Measurements from ENCODE around the gene CCBE1.

CCBE1 gene

GRCh38 chr18:59612381-59612780 is 84.8 kb downstream of the CCBE1 start:
- DNase-seq = no peak

- no peak for DNase-seq
Measured at GRCh38 chr18:59610546-59611140, 86.6 kb downstream of the CCBE1 start.

- DNase-seq = no peak
Measured at GRCh38 chr18:59609654-59610053, 87.6 kb downstream of the CCBE1 start.

- no peak for DNase-seq
Measured at GRCh38 chr18:59607471-59607870, 89.8 kb downstream of the CCBE1 start.

GRCh38 chr18:59607078-59607379 is 90.2 kb downstream of the CCBE1 start:
- no peak for DNase-seq

GRCh38 chr18:59606193-59607077 is 90.8 kb downstream of the CCBE1 start:
- DNase-seq = no peak

GRCh38 chr18:59605633-59606192 is 91.5 kb downstream of the CCBE1 start:
- no peak for DNase-seq

GRCh38 chr18:59604877-59605276 is 92.3 kb downstream of the CCBE1 start:
- no peak for DNase-seq

GRCh38 chr18:59597049-59597448 is 100.2 kb downstream of the CCBE1 start:
- DNase-seq = no peak

GRCh38 chr18:59593291-59593717 is 103.9 kb downstream of the CCBE1 start:
- DNase-seq = no peak

GRCh38 chr18:59592624-59593023 is 104.6 kb downstream of the CCBE1 start:
- no peak for DNase-seq

- DNase-seq = no peak
Measured at GRCh38 chr18:59582395-59582794, 114.8 kb downstream of the CCBE1 start.

GRCh38 chr18:59579509-59579908 is 117.7 kb downstream of the CCBE1 start:
- no peak for DNase-seq

GRCh38 chr18:59577386-59577655 is 119.9 kb downstream of the CCBE1 start:
- DNase-seq = no peak

GRCh38 chr18:59576541-59577385 is 120.5 kb downstream of the CCBE1 start:
- DNase-seq = peak; percentile 89 to 93

- DNase-seq = no peak
Measured at GRCh38 chr18:59575995-59576394, 121.2 kb downstream of the CCBE1 start.

GRCh38 chr18:59573962-59574361 is 123.3 kb downstream of the CCBE1 start:
- DNase-seq = no peak

GRCh38 chr18:59571902-59572301 is 125.3 kb downstream of the CCBE1 start:
- no peak for DNase-seq

- no peak for DNase-seq
Measured at GRCh38 chr18:59570796-59571195, 126.4 kb downstream of the CCBE1 start.

- DNase-seq = peak; percentile 68 to 89
Measured at GRCh38 chr18:59570101-59570775, 127.0 kb downstream of the CCBE1 start.

- DNase-seq = peak in 1 of 2 experiments; percentile 33
Measured at GRCh38 chr18:59569390-59569791, 127.8 kb downstream of the CCBE1 start.

GRCh38 chr18:59567431-59567830 is 129.8 kb downstream of the CCBE1 start:
- no peak for DNase-seq

GRCh38 chr18:59566533-59566971 is 130.7 kb downstream of the CCBE1 start:
- peak in 1 of 2 experiments; percentile 68 for DNase-seq

Measured in NCI-H524 (cell line).